Tibial artery (tissue), 4 donors: ENCODE measurements around the gene CRB3.

ENCODE experiments used
- DNase-seq, 2 donors: peaks; one replicate each; pipeline ENCODE4 v3.0.0-alpha.2; 2019
- H3K27ac ChIP-seq, 2 donors: fragments of 200-600 bp; sonication (generic) in 1 of 2; 1 replicate in 1 of 2; 2 replicates in 1 of 2; pipeline ENCODE4 v1.5.1; 2018 to 2019; ENCODE audit warnings: mild to moderate bottlenecking in 1 of 2
- H3K27me3 ChIP-seq, 2 donors: fragments of 200-600 bp; sonication (generic) in 1 of 2; one replicate each; pipeline versions ENCODE4 v1.5.1 to v1.6.0; 2016 to 2019
- H3K36me3 ChIP-seq, 3 donors: fragments of 200-600 bp; sonication (generic) in 2 of 3; one replicate each; pipeline ENCODE4 v1.5.1; 2016 to 2019; ENCODE audit warnings: mild to moderate bottlenecking in 2 of 3
- H3K4me1 ChIP-seq, 4 donors: fragments of 200-600 bp; sonication (generic) in 2 of 4; 1 replicate in 3 of 4; 2 replicates in 1 of 4; pipeline ENCODE4 v1.5.1; 2016 to 2019
- H3K4me3 ChIP-seq, 2 donors: fragments of 200-600 bp; sonication (generic) in 1 of 2; 1 replicate in 1 of 2; 2 replicates in 1 of 2; pipeline ENCODE4 v1.5.1; 2018 to 2019; ENCODE audit warnings: mild to moderate bottlenecking in 2 of 2
- H3K9me3 ChIP-seq, 3 donors: fragments of 200-600 bp; sonication (generic) in 1 of 3; one replicate each; pipeline ENCODE4 v1.5.1; 2016 to 2019
- intact Hi-C: fragments of 100-400 bp; cut with DNase I; formaldehyde crosslinking; loops from one replicate; pipeline ENCODE4 v1.15.0; 2023; ENCODE audit warnings: low total_unique reads
- TF ChIP-seq, protein P1 (sequence below), 2 experiments: fragments of 200-600 bp in 1 of 2; fragments of 450-650 bp in 1 of 2; IDR thresholded peaks; one replicate each; pipeline ENCODE4 v1.5.1; 2017 to 2019; ENCODE audit warnings: antibody characterized with exemption in 2 of 2, mild to moderate bottlenecking in 1 of 2, moderate library complexity in 1 of 2

Gene CRB3

GRCh38 chr19:6460099-6460884, 3.8 kb upstream of the CRB3 start:
- H3K9me3 ChIP-seq: no peaks in the 10 kb centered on the region
- intact Hi-C loops: no loop called here
- peak; percentile 97 for DNase-seq
- H3K4me3 ChIP-seq: peak overlapping the region; percentile 65 to 72
- peak overlapping the region; percentile 64 to 73 for H3K27ac ChIP-seq
- TF ChIP-seq, protein P1, sequence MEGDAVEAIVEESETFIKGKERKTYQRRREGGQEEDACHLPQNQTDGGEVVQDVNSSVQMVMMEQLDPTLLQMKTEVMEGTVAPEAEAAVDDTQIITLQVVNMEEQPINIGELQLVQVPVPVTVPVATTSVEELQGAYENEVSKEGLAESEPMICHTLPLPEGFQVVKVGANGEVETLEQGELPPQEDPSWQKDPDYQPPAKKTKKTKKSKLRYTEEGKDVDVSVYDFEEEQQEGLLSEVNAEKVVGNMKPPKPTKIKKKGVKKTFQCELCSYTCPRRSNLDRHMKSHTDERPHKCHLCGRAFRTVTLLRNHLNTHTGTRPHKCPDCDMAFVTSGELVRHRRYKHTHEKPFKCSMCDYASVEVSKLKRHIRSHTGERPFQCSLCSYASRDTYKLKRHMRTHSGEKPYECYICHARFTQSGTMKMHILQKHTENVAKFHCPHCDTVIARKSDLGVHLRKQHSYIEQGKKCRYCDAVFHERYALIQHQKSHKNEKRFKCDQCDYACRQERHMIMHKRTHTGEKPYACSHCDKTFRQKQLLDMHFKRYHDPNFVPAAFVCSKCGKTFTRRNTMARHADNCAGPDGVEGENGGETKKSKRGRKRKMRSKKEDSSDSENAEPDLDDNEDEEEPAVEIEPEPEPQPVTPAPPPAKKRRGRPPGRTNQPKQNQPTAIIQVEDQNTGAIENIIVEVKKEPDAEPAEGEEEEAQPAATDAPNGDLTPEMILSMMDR (IDR thresholded peaks at IDR 0.05): peak; percentile 44 to 51
- H3K36me3 ChIP-seq: peaks cover 0 to 20% (median 15%) of the 10 kb centered on the region in 3 donors
- peaks cover 0 to 33% (median 18%) of the 10 kb centered on the region in 4 donors for H3K4me1 ChIP-seq
- peaks cover 0 to 24% of the 10 kb centered on the region in 2 donors for H3K27me3 ChIP-seq

DNA sequence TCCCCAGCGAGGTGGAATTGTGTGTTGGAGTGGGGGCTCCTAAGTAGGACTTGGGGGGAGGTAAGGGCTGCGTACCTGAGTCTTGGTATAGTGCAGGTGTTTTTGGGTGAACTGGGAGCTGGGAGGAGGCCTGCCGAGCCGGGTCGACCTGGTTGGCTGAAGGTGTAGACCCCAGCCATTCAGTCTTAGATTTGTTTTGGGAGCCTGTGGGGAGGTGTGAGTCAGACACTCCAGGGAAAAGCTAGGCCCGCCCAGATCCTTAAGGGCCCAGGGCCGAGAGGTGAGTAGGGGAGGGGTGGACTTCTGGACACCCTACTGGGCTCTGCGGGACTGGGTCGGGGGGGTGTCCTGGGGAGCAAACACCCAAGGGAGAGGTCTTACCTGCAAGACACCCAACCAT, 935 bp downstream of the CRB3 start:
- intact Hi-C loops: no loop called here
- H3K27me3 ChIP-seq: peaks cover 0 to 25% of the 10 kb centered on the region in 2 donors
- H3K36me3 ChIP-seq: peaks cover 0 to 7% (median 0%) of the 10 kb centered on the region in 3 donors
- H3K4me3 ChIP-seq: no peak overlapping the region
- H3K27ac ChIP-seq: no peak overlapping the region
- TF ChIP-seq, protein P1 (IDR thresholded peaks at IDR 0.05): no peak
- no peaks in the 10 kb centered on the region for H3K9me3 ChIP-seq
- H3K4me1 ChIP-seq: peaks cover 0 to 15% (median 5%) of the 10 kb centered on the region in 4 donors
- DNase-seq: no peak

DNA sequence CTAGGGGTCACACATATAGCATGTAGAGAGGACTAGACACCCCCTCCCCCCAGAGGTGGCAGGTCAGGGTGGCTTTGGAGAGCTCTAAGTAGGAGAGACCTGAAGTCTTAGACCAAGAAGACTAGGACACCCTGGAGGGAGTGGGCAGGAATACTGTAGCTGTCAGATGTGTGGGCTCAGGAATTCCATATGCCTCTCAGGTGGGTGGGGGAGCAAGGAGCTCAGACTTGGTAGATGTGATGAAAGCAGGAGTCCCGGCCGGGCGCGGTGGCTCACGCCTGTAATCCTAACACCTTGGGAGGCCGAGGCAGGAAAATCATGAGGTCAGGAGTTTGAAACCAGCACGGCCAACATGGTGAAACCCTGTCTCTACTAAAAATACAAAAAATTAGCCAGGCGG, 1.6 kb downstream of the CRB3 start:
- peaks cover 0 to 13% (median 5%) of the 10 kb centered on the region in 4 donors for H3K4me1 ChIP-seq
- no peak for DNase-seq
- H3K27me3 ChIP-seq: peaks cover 0 to 25% of the 10 kb centered on the region in 2 donors
- H3K36me3 ChIP-seq: peaks cover 0 to 7% (median 0%) of the 10 kb centered on the region in 3 donors
- H3K9me3 ChIP-seq: no peaks in the 10 kb centered on the region
- TF ChIP-seq, protein P1 (IDR thresholded peaks at IDR 0.05): no peak
- intact Hi-C loops: no loop called here
- no peak overlapping the region for H3K4me3 ChIP-seq
- no peak overlapping the region for H3K27ac ChIP-seq

GRCh38 chr19:6466526-6467248, 2.6 kb downstream of the CRB3 start:
- no peak for DNase-seq
- Histone ChIP-seq H3K9me3 (no peaks in the 10 kb centered on the region), H3K4me1 (peaks cover 0 to 10% (median 5%) of the 10 kb centered on the region in 4 donors), H3K27ac (no peak overlapping the region), H3K27me3 (peaks cover 0 to 25% of the 10 kb centered on the region in 2 donors), H3K4me3 (no peak overlapping the region), H3K36me3 (peaks cover 0 to 7% (median 0%) of the 10 kb centered on the region in 3 donors)
- intact Hi-C loops: no loop called here
- TF ChIP-seq, protein P1 (IDR thresholded peaks at IDR 0.05): no peak

- TF ChIP-seq, protein P1 (IDR thresholded peaks at IDR 0.05): no peak
- H3K36me3 ChIP-seq: peaks cover 0 to 7% (median 0%) of the 10 kb centered on the region in 3 donors
- no peak for DNase-seq
- no peak overlapping the region for H3K27ac ChIP-seq
- intact Hi-C loops: no loop called here
- peaks cover 0 to 10% (median 5%) of the 10 kb centered on the region in 4 donors for H3K4me1 ChIP-seq
- no peak overlapping the region for H3K4me3 ChIP-seq
- peaks cover 0 to 28% of the 10 kb centered on the region in 2 donors for H3K27me3 ChIP-seq
- H3K9me3 ChIP-seq: no peaks in the 10 kb centered on the region
Measured at GRCh38 chr19:6467384-6467783, 3.3 kb downstream of the CRB3 start.
